ENCODE data around the gene B3GALT5. TPM values are rescaled to one million over a fixed set of nuclear protein-coding genes. Genes with fewer than 3 reads are reported as not detected.
A peak's percentile ranks its signal among the peaks of the same experiment; 100 is the strongest.

B3GALT5 gene
- total RNA-seq, 4 donors from 2014 or later: 0.13 to 1.3 (median 0.77) TPM

DNA sequence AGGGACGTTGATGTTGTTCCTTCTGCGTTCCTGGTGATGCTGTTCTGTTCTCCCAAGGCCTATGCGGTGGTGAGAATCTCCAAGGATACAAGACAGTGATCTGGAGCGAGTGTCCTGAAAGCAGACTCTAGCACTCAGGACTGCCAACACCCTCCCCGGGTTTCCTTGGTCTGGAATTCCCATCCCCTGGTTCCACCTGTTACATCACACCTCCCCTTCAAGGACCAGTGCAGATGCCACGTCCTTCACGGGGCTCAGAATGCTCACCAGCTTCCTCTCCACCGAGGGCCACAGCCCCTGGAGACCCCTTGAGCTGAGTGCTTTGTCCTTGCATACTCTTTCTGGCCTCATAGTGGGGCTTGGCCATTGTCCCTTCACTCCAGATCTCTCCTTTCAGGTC is 43.5 kb downstream of the B3GALT5 start:
- 74 to 88% methylated on average over 4 to 8 of the region's 8 CpGs for WGBS, 2 donors (ENCODE audit: low coverage in 1 of 2)
- Histone ChIP-seq H3K27ac (no peak overlapping the region), H3K27me3 (no peaks in the 10 kb centered on the region), H3K4me1 (peaks cover 0 to 15% (median 6%) of the 10 kb centered on the region in 3 donors), H3K4me3 (no peak overlapping the region), H3K36me3 (no peaks in the 10 kb centered on the region), H3K9me3 (peaks cover 0 to 16% (median 1%) of the 10 kb centered on the region in 3 donors)
- ATAC-seq: no peak
- no peak for TF ChIP-seq POLR2A (IDR thresholded peaks at IDR 0.05)
- TF ChIP-seq, protein P1, sequence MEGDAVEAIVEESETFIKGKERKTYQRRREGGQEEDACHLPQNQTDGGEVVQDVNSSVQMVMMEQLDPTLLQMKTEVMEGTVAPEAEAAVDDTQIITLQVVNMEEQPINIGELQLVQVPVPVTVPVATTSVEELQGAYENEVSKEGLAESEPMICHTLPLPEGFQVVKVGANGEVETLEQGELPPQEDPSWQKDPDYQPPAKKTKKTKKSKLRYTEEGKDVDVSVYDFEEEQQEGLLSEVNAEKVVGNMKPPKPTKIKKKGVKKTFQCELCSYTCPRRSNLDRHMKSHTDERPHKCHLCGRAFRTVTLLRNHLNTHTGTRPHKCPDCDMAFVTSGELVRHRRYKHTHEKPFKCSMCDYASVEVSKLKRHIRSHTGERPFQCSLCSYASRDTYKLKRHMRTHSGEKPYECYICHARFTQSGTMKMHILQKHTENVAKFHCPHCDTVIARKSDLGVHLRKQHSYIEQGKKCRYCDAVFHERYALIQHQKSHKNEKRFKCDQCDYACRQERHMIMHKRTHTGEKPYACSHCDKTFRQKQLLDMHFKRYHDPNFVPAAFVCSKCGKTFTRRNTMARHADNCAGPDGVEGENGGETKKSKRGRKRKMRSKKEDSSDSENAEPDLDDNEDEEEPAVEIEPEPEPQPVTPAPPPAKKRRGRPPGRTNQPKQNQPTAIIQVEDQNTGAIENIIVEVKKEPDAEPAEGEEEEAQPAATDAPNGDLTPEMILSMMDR (IDR thresholded peaks at IDR 0.05): no peak
- TF ChIP-seq EP300 (IDR thresholded peaks at IDR 0.05): no peak
- no peak for TF ChIP-seq POLR2AphosphoS5 (IDR thresholded peaks at IDR 0.05)

DNA sequence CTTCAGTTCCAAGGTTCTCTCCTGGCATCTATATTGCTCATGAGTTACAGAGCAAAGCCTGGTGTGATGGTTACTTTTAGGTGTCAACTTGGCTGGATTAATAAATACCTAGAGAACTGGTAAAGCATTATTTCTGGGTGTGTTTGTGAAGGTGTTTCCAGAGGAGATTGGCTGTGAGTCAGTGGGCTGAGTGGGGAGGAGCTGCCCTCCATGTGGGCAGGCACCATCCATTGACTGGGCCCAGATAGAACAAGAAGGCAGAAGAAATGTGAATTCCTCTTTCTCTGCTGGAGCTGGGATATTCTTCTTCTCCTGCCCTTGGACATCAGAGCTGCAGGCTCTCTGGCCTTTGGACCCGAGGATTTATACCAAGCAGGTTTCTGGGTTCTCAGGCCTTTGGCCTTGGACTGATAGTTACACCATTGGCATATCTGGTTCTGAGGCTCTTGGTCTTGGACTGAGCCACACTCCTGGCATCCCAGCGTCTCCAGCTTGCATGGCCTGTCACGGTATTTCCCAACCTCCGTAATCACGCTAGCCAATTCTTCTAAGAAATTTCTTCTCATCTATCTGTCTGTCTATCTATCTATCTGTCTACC is 44.5 kb downstream of the B3GALT5 start:
- 92 to 100% methylated on average over 2 to 5 of the region's 5 CpGs for WGBS, 2 donors (ENCODE audit: low coverage in 1 of 2)

DNA sequence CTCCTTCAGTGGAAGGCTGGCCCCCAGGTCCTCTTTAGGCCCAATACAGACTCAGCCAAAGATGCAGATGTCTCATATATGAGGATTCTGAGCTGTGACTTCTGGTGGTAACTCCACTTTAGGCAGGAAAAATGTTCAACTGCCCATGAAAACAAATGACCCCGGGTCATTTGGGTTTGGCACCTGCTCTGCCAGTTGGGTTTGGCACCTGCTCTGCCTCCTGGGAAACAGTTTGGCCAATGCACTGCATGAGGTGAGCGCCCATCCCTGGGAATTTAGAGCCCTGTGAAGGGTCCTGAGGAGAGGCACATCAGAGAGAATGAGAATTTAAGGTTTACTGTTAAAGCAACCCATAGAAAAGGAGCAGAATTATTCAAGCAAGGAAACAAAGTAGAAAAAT is 45.3 kb downstream of the B3GALT5 start:
- 100% methylated on average over 1 of the region's 2 CpGs for WGBS, 2 donors (ENCODE audit: low coverage in 1 of 2)
- TF ChIP-seq POLR2A (IDR thresholded peaks at IDR 0.05): no peak
- no peak for TF ChIP-seq POLR2AphosphoS5 (IDR thresholded peaks at IDR 0.05)
- TF ChIP-seq EP300 (IDR thresholded peaks at IDR 0.05): no peak
- TF ChIP-seq, protein P1 (IDR thresholded peaks at IDR 0.05): no peak
- no peak for ATAC-seq

More for the DNA sequence above, 44.5 kb downstream of the B3GALT5 start:
- peaks cover 0 to 16% (median 1%) of the 10 kb centered on the region in 3 donors for H3K9me3 ChIP-seq
- TF ChIP-seq EP300 (IDR thresholded peaks at IDR 0.05) (no peak), POLR2AphosphoS5 (IDR thresholded peaks at IDR 0.05) (no peak), POLR2A (IDR thresholded peaks at IDR 0.05) (no peak)
- TF ChIP-seq, protein P1 (IDR thresholded peaks at IDR 0.05): no peak
- peaks cover 0 to 15% (median 6%) of the 10 kb centered on the region in 3 donors for H3K4me1 ChIP-seq
- no peak overlapping the region for H3K4me3 ChIP-seq
- no peak for ATAC-seq
- no peak overlapping the region for H3K27ac ChIP-seq
- H3K27me3 ChIP-seq: no peaks in the 10 kb centered on the region
- H3K36me3 ChIP-seq: no peaks in the 10 kb centered on the region

DNA sequence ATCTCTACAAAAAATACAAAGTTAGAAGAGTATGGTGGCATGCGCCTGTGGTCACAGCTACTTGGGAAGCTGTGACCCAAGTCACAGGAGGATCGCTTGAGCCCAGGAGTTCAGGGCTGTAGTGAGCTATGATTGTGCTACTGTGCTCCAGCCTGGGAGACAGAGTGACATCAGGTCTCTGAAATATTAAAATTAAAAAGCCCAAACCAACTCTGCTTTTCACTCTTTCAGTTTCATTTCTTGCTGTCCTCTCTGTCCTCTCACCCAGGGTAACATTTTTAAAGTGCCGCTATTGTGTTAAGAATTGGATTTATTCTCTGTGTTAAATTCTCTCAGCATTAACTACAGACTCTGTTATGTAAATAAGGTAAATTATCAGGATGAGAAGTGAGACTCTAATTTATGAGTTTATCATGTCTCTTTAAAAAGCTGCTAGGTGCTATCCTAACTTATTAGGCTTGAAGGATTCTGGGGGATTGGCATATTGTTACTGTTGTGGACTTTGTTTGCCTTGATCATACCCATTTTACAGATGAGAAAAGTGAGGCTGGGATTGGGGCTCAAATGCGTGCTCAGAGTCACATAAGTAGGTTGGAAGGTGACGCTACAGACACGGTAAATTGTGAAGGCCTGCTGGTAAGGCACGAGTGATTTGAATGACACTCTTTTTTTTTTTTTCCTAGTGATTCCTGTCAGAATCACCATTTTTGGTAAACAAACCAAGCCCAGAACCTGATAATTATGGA is 46.5 kb downstream of the B3GALT5 start:
- ATAC-seq: no peak
- WGBS, 2 donors (ENCODE audit: low coverage in 1 of 2): 76 to 77% methylated on average over 7 of the region's 7 CpGs

More for the DNA sequence above, 45.3 kb downstream of the B3GALT5 start:
- Histone ChIP-seq H3K27ac (no peak overlapping the region), H3K4me3 (no peak overlapping the region), H3K36me3 (no peaks in the 10 kb centered on the region), H3K27me3 (no peaks in the 10 kb centered on the region), H3K4me1 (peaks cover 0 to 15% (median 6%) of the 10 kb centered on the region in 3 donors), H3K9me3 (peaks cover 0 to 10% (median 1%) of the 10 kb centered on the region in 3 donors)

DNA sequence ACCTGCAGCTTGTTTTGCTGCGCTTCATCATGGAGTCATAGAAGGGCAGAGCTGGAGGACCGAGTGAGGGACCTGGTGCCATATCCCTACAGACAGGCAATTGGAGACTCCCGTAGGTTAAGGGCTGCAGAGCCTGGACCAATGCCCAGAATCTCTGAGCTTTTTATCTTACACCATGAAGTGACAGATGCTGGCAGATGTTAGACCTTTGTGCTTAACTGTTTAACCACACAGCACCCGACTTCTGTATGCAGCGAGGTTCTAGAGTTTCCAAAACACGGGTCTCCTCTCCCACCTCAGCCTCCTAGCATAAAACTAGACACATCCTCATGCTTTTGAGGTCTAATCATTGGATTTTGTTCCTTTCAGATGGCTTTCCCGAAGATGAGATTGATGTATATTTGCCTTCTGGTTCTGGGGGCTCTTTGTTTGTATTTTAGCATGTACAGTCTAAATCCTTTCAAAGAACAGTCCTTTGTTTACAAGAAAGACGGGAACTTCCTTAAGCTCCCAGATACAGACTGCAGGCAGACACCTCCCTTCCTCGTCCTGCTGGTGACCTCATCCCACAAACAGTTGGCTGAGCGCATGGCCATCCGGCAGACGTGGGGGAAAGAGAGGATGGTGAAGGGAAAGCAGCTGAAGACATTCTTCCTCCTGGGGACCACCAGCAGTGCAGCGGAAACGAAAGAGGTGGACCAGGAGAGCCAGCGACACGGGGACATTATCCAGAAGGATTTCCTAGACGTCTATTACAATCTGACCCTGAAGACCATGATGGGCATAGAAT is 47.6 kb downstream of the B3GALT5 start:
- Histone ChIP-seq H3K27me3 (no peaks in the 10 kb centered on the region), H3K36me3 (no peaks in the 10 kb centered on the region), H3K4me3 (peak overlapping the region in 1 of 2 donors; percentile 15), H3K4me1 (peaks cover 0 to 15% (median 6%) of the 10 kb centered on the region in 3 donors), H3K27ac (peak overlapping the region in 2 of 4 donors; percentile 15 to 56), H3K9me3 (no peaks in the 10 kb centered on the region)
- TF ChIP-seq EP300 (IDR thresholded peaks at IDR 0.05): no peak
- TF ChIP-seq POLR2AphosphoS5 (IDR thresholded peaks at IDR 0.05): peak; percentile 36
- 8% methylated on average over 9 to 17 of the region's 17 CpGs for WGBS, 2 donors (ENCODE audit: low coverage in 1 of 2)
- ATAC-seq: peak; percentile 79

More for the DNA sequence above, 46.5 kb downstream of the B3GALT5 start:
- Histone ChIP-seq H3K9me3 (peaks cover 0 to 1% (median 0%) of the 10 kb centered on the region in 3 donors), H3K4me1 (peaks cover 0 to 15% (median 6%) of the 10 kb centered on the region in 3 donors), H3K36me3 (no peaks in the 10 kb centered on the region), H3K27ac (peak overlapping the region in 2 of 4 donors; percentile 15 to 56), H3K4me3 (no peak overlapping the region), H3K27me3 (no peaks in the 10 kb centered on the region)
- TF ChIP-seq POLR2A (IDR thresholded peaks at IDR 0.05): no peak
- TF ChIP-seq POLR2AphosphoS5 (IDR thresholded peaks at IDR 0.05): no peak
- no peak for TF ChIP-seq EP300 (IDR thresholded peaks at IDR 0.05)

Measured in gastroesophageal sphincter (tissue), 4 donors.